Measurements from ENCODE around the gene SULF2. TPM values are rescaled to one million over a fixed set of nuclear protein-coding genes. Genes with fewer than 3 reads are reported as not detected.
A peak's percentile ranks its signal among the peaks of the same experiment; 100 is the strongest.

SULF2 gene
- total RNA-seq, 4 donors from 2014 or later: 41.2 to 177 (median 62.3) TPM

DNA sequence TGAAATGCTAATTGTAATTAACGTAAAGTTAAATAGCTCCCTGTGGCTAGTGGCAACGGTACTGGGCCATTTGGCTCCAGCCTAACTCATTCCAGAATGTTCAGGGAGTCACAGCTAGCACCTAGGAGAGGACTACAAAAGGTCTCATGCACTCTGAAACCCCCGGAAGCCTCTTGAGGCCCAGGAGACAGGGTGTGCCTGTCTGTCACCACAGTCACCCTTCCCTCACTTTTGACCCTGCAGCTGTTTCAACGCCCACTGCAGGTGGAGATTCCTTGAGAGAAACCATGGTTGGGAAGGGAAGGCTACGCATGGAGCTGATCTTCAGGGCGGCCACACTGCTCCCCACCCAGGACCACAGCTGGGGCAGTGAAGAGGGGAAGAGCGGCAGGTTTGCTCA is 58.6 kb downstream of the SULF2 start:
- Histone ChIP-seq H3K27ac (peak overlapping the region in 2 of 4 donors; percentile 21 to 31), H3K4me1 (peaks cover 0 to 18% (median under 1%) of the 10 kb centered on the region in 3 donors), H3K27me3 (no peaks in the 10 kb centered on the region), H3K4me3 (no peak overlapping the region), H3K9me3 (no peaks in the 10 kb centered on the region), H3K36me3 (peaks cover 0 to 15% of the 10 kb centered on the region in 2 donors)
- no peak for TF ChIP-seq POLR2A (IDR thresholded peaks at IDR 0.05)
- no peak for ATAC-seq
- 63% methylated on average over 2 of the region's 7 CpGs; no CpG with 5 or more reads in 1 of the 2 donors for WGBS, 2 donors (ENCODE audit: low coverage in 1 of 2)

DNA sequence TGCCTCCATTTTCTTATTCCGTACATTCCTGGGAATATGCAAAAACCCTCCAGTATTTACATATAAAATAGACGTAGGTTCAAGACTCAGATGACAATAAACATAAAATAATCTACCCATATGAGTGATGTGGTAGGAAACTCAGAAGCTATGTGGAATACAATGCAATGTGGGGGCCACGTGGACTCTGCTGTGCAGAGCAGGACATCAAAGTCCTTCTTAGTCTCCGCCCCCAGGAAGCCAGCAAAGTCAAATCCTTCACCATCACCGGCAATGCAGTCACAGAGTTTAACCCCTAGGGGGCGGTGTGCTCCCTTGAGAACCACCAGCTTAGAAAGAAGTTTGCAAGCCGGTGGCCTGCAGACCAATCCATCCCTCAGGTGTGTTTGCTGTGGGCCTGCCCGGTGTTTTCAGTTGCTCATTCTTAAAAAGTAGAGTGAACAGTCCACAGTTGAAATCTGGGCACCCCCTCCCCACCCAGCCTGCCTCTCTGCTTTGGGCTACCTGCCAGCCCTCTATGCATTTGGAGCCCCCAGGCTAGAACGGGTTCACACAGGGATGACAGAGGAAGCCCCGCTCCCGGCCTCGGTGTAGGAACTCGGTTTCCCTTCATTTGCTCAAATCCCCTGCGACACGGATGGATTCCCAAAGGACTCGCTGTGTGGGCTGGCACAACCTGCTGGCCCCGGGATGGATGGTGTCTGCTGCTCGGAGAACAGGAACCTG is 59.9 kb downstream of the SULF2 start:
- ATAC-seq: peak; percentile 57
- H3K4me1 ChIP-seq: peaks cover 0 to 31% (median 11%) of the 10 kb centered on the region in 3 donors
- no peak overlapping the region for H3K4me3 ChIP-seq
- no peaks in the 10 kb centered on the region for H3K9me3 ChIP-seq
- 18 to 31% methylated on average over 6 to 7 of the region's 18 CpGs for WGBS, 2 donors (ENCODE audit: low coverage in 1 of 2)
- H3K27me3 ChIP-seq: no peaks in the 10 kb centered on the region
- peak overlapping the region in 1 of 4 donors; percentile 4 for H3K27ac ChIP-seq
- H3K36me3 ChIP-seq: peaks cover 0 to 6% of the 10 kb centered on the region in 2 donors
- TF ChIP-seq EP300 (IDR thresholded peaks at IDR 0.05): no peak
- TF ChIP-seq, protein P1, sequence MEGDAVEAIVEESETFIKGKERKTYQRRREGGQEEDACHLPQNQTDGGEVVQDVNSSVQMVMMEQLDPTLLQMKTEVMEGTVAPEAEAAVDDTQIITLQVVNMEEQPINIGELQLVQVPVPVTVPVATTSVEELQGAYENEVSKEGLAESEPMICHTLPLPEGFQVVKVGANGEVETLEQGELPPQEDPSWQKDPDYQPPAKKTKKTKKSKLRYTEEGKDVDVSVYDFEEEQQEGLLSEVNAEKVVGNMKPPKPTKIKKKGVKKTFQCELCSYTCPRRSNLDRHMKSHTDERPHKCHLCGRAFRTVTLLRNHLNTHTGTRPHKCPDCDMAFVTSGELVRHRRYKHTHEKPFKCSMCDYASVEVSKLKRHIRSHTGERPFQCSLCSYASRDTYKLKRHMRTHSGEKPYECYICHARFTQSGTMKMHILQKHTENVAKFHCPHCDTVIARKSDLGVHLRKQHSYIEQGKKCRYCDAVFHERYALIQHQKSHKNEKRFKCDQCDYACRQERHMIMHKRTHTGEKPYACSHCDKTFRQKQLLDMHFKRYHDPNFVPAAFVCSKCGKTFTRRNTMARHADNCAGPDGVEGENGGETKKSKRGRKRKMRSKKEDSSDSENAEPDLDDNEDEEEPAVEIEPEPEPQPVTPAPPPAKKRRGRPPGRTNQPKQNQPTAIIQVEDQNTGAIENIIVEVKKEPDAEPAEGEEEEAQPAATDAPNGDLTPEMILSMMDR (IDR thresholded peaks at IDR 0.05): peak in 3 of 4 experiments; percentile 79 to 91 (median 88)
- TF ChIP-seq POLR2A (IDR thresholded peaks at IDR 0.05): no peak
- TF ChIP-seq POLR2AphosphoS5 (IDR thresholded peaks at IDR 0.05): no peak

DNA sequence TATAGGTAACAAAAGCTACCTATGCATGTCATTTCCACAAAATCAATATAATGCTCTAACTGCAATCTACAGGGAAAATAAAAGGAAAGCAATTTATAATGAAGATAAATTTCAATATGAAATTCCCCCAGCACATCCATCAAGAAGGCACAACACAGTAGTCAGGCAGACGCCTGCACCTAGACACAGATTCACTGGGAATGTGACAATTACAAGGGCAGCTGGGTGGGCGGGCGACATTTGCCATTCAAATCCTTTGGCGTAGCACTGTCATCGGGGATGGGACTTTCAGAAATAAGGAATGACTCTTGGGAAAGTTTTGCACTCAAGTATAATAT is 60.4 kb downstream of the SULF2 start:
- WGBS, 2 donors (ENCODE audit: low coverage in 1 of 2): 85 to 96% methylated on average over 5 of the region's 5 CpGs
- H3K9me3 ChIP-seq: no peaks in the 10 kb centered on the region

DNA sequence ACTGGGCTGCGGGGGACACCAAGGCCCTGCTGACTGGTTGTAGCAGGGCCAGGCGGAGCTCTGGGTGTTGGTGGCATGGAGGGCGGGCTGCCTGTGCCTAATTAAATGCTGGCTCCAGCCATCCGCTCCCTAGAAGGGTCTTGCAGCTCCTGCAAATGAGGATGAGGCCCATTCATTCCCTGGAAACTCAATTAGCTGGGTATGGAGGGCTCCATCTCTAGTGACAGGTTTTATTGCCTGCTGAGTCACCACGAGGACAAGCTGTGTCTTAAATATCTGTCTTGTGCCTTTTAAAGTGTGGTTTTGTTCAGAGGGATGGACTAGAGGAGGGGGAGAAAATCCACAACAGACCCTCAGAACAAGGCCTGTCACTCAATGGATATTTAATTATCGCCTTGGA is 60.9 kb downstream of the SULF2 start:
- peaks cover 0 to 41% (median 20%) of the 10 kb centered on the region in 3 donors for H3K4me1 ChIP-seq
- no peak overlapping the region for H3K27ac ChIP-seq
- H3K27me3 ChIP-seq: no peaks in the 10 kb centered on the region
- H3K36me3 ChIP-seq: no peaks in the 10 kb centered on the region
- H3K4me3 ChIP-seq: no peak overlapping the region
- WGBS, 2 donors (ENCODE audit: low coverage in 1 of 2): 93 to 100% methylated on average over 2 to 3 of the region's 6 CpGs
- TF ChIP-seq, protein P1 (IDR thresholded peaks at IDR 0.05): no peak
- TF ChIP-seq EP300 (IDR thresholded peaks at IDR 0.05) (no peak), POLR2AphosphoS5 (IDR thresholded peaks at IDR 0.05) (no peak), POLR2A (IDR thresholded peaks at IDR 0.05) (no peak)
- no peak for ATAC-seq
- no peaks in the 10 kb centered on the region for H3K9me3 ChIP-seq

More for the DNA sequence above, 60.4 kb downstream of the SULF2 start:
- no peaks in the 10 kb centered on the region for H3K27me3 ChIP-seq
- no peak for TF ChIP-seq EP300 (IDR thresholded peaks at IDR 0.05)
- TF ChIP-seq, protein P1 (IDR thresholded peaks at IDR 0.05): no peak
- no peak for TF ChIP-seq POLR2A (IDR thresholded peaks at IDR 0.05)
- TF ChIP-seq POLR2AphosphoS5 (IDR thresholded peaks at IDR 0.05): no peak
- no peak overlapping the region for H3K4me3 ChIP-seq
- H3K36me3 ChIP-seq: peaks cover 0 to 4% of the 10 kb centered on the region in 2 donors
- H3K27ac ChIP-seq: no peak overlapping the region
- ATAC-seq: no peak
- H3K4me1 ChIP-seq: peaks cover 0 to 36% (median 16%) of the 10 kb centered on the region in 3 donors

DNA sequence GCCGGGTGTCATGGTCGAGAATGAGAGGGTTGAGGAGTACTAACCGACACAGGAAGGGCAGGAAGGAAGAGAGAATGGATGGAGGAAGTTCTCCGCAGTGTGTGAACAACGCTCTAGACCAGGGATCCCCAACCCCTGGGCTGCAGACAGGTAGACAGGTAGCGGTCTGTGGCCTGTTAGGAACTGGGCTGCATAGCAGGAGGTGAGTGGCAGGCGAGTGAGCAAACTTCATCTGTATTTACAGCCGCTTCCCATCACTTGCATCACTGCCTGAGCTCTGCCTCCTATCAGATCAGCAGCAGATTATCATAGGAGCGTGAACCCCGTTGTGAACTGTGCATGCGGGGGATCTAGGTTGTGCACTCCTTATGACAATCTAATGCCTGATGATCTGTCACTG is 62.0 kb downstream of the SULF2 start:
- H3K4me1 ChIP-seq: peaks cover 0 to 49% (median 22%) of the 10 kb centered on the region in 3 donors
- ATAC-seq: no peak

More for the DNA sequence above, 62.0 kb downstream of the SULF2 start:
- no peaks in the 10 kb centered on the region for H3K9me3 ChIP-seq
- TF ChIP-seq POLR2AphosphoS5 (IDR thresholded peaks at IDR 0.05) (no peak), POLR2A (IDR thresholded peaks at IDR 0.05) (no peak), EP300 (IDR thresholded peaks at IDR 0.05) (no peak)
- TF ChIP-seq, protein P1 (IDR thresholded peaks at IDR 0.05): no peak
- 77 to 78% methylated on average over 9 to 11 of the region's 11 CpGs for WGBS, 2 donors (ENCODE audit: low coverage in 1 of 2)
- no peak overlapping the region for H3K27ac ChIP-seq
- H3K36me3 ChIP-seq: no peaks in the 10 kb centered on the region
- H3K4me3 ChIP-seq: no peak overlapping the region
- H3K27me3 ChIP-seq: no peaks in the 10 kb centered on the region
